ENCODE results near the gene PPA1.
"Not testable (repeated sequence)": the region's sequence is repeated elsewhere in the genome, so short reads cannot be mapped to it uniquely, and the experiment has no call there.

DNA sequence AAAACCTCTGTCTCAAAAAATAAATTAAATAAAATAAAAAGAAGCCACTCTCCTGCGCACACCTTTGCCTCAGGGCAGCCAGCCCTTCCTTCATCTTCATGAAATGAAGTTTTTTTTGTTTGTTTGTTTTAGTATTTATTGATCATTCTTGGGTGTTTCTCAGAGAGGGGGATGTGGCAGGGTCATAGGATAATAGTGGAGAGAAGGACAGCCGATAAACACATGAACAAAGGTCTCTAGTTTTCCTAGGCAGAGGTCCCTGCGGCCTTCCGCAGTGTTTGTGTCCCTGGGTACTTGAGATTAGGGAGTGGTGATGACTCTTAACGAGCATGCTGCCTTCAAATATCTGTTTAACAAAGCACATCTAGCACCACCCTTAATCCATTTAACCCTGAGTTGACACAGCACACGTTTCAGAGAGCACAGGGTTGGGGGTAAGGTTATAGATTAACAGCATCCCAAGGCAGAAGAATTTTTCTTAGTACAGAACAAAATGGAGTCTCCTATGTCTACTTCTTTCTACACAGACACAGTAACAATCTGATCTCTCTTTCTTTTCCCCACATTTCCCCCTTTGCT lies 4.8 kb upstream of the PPA1 start:
- TF ChIP-seq CTCF (IDR thresholded peaks at IDR 0.05; ENCODE audit: poor library complexity, severe bottlenecking); POLR2AphosphoS5 (IDR thresholded peaks at IDR 0.05); REST (IDR thresholded peaks at IDR 0.05; ENCODE audit: borderline replicate concordance); SMC3 (conservative IDR thresholded peaks at IDR 0.05; ENCODE audit: poor library complexity); RAD21 (conservative IDR thresholded peaks at IDR 0.05); EZH2 (IDR thresholded peaks at IDR 0.05; ENCODE audit: borderline replicate concordance, insufficient read depth, low read length, poor library complexity, severe bottlenecking): not testable (repeated sequence)

Data from neural cell (in vitro differentiated cells).